Endothelial cell of hepatic sinusoid (primary cell): ENCODE data around the gene FOXJ3.

Source experiments
- in situ Hi-C: cut with HindIII; loops from 2 replicates; pipeline ENCODE4 v1.10.0; 2017; ENCODE audit warnings: low sequenced_read_pairs

FOXJ3 gene

DNA sequence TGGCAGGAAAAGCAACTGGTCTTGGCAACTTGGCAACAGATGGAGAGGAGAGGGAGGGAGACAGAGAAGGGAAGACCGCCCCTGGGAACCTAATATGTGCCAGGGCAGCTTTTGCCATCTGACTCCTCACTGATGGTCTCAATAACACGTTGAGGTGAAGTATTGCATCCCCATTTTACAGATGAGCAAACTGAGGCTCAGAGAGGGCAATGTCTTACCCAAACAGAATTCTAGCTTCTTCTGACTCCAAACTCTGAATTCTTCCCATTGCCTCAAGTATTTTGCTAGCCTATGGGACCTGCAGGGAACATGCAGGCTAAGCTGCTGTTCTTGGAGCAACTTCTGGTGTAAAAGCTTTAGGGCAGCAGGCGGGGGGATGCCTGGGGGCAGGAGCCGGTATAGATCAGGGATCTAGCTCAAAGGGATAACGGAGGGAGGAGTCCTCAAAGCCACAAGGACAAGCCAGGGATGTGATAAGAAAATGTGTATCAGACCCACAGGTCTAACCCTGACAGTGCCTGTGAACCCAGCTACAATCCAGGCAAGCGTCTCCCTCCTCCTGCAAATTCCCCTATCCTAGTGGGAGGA, 163.3 kb downstream of the FOXJ3 start:
- in situ Hi-C loops, result no loop called here

DNA sequence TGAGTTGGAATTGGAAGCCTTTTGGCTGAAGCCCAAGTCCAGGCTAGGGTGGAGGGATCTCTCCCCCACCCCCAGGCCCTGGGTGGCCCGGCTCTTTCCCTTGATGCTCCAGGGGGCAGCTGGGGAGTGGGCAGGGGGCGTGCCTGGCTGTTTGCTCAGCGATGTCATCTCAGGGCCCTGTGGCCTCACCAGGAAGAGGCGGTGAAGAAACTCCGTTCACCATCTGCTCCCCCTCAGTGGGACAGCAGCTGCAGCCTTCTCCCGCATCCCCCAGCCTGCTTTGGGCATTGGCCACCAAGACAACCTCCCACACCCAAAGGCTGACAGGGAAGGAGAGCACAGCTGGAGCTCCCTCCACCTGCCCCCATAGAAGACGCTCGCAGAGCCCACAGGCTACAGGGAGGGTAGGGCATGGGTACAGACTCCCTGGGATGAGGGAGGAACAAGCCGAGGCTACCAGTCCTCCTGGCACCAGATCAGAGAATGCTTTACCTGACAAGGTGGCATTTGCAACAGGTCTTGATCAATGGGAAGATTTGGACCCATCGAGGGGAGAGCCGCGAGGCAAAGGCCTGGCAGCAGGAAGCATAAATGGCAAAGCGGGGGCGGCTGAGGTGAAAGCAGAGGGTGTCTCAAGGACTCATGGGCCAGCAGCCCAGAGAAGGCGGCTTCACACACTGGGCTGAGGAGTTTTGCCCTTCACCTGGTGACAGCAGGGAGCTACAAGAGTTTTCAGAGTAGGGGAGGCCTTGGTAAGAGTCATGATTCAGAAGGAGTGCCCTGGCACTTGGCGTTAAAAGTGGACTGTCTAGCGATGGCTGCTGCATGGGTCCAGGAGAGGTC, 164.0 kb downstream of the FOXJ3 start:
- in situ Hi-C loops, result no loop called here

DNA sequence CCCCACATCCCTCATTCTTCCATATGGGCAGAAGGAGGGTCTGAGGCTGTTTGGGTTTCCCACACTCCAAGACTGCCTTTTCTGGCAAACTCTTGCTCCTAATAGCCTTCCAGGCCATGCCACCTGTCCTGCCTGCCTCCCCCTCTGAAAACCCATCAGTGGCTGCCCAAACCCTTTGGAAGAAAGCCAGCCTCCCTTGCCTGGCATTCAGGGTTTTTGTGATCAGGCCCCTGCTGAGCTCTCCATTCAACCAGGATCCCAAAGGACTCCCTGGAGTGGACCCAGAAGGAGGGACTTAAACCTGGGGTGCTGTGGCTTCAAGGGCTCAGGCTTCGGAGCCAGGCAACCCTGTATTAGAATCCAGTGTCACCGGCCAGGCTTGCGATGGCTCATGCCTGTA, 166.3 kb downstream of the FOXJ3 start:
- in situ Hi-C loops, result no loop called here

DNA sequence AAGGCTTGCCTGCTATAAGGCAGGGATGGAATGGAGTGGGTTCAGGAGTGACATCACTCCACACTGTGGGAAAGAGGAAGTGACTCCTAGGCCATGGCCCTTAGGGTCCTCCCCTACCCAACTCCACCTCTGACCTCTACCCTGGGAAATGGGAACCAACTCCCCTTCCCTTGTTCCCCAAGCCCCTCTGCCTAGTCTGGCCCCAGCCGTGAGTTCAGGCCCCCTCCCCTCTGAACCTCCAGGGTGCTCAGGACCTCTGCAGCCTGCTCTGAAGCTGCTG, 166.7 kb downstream of the FOXJ3 start:
- in situ Hi-C loops, result no loop called here

DNA sequence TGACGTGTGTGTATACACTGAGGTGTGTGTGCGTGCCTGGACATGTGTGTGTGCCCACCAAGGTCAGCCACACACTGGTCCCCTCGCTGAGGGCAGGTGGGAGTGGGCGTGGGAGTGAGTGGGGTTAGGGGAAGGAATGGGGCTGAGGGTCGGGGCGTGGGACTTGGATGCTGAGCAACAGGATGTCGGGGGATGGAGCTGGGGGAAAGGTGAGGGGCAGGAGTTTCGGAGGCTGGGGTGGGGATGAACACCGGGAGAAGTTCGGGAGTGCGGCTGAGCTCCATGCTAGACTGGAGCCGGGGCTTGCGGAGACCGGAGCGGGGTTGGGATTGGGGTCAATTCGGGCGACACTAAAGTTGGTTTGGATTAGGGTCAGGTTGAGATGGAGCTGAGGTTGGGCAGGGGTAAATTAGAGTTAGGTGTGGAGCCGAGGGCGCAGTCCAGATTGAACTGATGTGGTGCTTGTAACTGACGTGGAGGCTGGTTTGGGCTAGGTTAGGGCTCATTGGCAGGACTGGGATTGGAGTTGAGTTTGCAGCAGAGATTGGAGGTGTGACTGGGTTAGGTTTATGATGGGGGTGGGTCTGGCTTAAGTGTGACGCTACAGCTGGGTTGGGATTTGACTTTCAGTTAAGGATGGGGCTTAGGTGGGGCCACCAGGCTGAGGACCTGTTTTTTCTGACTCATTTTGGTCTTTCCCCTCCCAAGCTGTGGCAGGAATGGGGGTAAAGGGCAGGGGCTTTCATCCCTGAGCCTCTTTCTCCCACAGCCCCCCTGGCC, 167.2 kb downstream of the FOXJ3 start:
- in situ Hi-C loops, result no loop called here

DNA sequence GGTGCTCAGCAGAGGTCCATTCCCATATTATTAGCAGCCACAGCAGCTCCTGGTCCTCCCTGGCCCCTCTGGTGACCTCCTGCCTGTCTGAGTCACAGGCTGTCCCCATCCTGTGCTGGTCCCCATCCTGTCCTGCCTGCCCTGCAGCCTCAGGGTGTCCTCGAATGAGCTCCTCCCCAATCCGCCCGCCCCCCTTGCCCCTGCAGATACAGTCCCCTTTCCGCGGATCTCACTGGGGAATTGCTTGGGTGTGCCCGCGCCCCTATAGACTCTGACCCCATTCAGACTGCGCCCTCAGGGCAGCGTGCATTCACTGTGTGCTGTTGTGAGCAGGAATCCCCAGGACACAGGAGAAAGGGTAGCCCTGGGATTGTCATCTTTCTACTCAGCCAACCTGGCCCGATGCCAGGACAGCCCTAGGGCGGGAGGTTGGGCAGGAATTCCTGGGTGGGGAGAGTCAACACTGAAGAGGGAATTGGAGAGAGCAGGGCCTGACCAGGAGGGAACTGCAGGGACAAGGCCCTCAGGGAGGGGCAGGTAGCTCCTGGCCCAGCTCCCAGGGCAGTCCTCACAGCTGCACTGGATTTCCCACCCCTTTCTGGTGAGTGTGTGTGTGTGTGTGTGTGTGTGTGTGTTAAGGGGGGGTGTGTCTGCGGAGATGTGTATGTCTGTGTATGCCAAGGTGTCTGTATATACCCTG, 169.4 kb downstream of the FOXJ3 start:
- in situ Hi-C loops, result no loop called here

DNA sequence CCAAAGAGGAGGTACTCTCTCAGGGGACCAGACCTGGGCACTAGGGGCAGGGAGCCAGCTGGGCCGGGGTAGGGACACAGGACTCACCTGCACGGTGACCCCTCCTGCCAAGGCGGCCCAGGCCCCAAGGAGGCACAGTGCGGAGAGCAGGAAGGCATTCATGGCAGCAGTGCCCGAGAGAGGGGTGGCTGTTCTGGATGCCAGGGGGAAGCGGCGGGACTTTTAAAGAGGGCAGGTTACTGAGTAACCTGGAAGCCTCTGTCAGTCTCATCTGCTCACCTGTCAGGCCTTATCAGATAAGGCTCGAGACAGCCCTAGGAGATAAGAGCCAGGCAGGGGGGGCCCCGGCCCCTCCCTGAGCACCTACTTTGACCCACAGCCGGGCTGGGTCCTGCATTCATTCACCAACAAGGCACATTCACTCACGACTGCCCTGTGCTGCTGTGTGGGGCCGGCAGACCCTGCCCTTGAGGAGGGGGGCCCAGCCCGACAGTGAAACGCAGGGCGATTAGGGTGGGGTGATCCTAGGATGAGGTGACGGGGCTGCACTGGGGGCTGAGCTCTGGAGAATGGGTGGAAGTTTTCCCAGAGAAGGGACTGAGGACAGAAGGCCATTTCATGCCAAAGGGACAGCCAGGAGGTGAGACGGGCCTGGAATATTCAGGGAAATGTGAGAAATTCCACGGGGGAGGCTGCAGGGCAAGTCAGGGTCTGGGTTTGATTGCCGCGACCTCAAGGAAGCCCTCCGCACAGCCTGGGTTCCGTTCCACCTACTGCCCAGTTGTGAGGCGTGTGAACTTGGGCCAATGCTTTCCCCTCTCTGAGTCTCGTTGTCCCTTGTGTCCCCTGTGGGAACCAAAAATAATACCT, 170.2 kb downstream of the FOXJ3 start, which contains the start of gene GUCA2A:
TSS of gene GUCA2A (minus strand) at position 195 of the 870 bp plus-strand sequence. CDS start at position 162, 33 bp downstream.
- in situ Hi-C loops, result no loop called here

DNA sequence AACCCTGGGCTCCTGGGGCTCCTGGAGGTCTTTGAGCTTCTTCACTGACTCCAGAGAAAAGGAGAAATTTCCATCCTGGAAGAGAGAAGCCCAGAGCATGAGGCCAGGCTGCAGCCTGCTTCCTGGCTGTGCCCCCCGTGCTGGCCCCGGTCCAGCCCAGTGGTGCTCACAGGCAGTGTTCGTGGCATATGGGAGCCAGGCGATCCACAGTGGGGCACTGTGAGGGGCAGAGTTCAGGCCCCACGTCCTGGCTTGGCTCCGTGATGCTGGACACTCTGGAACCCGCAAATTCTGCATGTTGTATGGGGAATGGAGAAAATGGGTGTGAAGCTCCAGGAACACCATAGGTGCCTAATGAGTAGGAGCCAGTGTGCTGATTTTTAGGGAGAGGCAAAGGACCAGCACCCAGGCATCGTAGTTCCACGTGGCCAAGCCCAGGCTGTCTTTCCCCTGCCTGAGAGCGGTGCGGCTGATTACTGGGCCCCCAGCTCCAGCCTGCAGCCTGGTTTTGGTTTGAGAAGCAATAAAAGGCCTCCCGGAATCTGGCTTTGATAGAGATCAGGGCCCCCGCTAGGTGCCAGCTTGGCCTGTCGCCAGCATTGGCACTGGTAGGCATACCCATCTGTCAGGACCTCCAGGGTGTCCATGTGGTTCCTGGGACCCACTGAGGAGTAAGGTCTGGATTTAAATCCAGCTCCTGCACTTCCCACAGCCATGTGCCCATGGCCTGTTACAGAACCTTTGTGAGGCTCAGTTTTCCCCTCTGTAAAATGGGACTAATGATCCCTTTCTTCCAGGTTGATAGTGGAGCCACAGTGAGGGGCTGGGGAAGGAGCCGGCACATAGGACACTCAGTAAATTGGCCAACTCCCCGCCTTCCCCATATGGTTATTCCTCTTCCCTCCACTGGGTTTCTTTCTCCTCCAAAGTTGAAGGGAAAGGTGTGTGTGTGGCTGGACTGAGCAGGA, 171.2 kb downstream of the FOXJ3 start:
- in situ Hi-C loops, result no loop called here

DNA sequence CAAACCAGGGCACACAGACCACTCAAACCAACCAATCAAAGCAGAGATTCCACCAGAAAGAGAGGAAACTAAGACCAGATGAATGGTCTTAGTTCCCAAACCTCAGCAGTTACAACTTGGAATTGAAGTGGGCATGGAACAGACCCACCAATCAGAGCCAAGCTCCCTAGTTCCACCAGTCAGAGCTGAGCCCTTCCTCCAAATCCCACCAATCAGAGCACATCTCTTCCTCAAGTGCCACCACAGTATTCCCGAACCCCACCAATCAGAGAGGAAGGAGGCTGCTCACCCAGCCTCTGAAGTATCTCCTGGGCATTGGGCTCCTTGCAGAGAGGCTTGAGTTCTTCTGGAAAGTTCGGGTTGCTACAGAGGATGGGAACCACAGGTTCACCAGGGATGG, 171.9 kb downstream of the FOXJ3 start:
- in situ Hi-C loops, result no loop called here

DNA sequence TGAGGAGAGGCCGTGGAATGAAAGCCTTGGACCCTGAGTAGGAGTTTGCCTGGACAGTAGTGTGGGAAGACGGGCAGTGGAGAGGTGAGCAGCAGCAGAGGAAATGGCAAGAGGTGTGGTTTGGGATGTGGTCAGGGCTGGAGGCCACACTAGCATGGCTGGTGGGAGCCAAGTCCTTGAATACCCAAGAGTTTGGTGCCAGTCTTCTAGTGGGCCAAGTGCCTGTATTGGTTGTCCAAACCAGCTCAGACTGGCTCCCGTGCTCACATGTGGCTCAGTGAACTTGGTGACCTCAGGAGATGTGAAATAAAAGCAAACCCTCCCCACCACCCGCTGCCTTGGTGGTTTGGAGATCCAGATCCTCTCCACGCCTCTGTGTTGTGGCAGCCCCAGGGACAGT, 172.9 kb downstream of the FOXJ3 start:
- in situ Hi-C loops, result no loop called here

DNA sequence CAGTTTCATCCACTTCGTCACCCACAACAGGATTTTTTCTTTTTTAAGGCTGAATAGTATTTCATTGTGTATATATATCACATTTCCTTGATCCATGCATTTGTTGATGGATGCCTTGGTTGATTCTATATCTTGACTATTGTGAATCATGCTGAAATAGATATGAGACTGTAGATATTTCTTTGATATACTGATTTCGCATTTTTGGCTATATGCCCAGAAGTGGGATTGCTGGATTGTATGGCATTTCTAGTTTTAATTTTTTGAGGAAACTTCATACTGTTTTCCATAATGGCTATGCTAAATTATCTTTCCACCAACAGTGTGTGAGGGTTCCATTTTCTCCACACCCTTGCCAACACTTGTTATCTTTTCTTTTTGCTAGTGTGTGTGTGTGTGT, 176.8 kb downstream of the FOXJ3 start:
- in situ Hi-C loops, result no loop called here

DNA sequence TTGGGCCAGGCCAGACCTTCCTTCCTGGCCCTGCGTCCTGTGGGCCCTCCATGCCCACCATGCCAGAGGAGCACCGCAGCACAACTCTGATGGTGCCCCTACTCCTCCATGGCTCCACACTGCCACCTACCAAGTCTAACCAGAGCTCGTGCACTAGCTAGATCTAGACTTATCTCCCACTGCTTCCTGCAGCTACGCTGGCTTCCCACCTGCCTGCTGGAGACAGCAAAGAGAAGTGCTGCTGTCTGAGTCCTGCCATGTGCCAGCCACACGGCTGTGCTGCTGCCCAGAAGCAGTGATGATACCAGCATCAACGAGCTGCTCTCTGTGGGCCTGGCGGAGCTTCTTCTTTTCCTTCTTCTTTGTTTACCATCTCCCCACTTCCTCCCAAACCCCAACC, 177.4 kb downstream of the FOXJ3 start:
- in situ Hi-C loops, result no loop called here

DNA sequence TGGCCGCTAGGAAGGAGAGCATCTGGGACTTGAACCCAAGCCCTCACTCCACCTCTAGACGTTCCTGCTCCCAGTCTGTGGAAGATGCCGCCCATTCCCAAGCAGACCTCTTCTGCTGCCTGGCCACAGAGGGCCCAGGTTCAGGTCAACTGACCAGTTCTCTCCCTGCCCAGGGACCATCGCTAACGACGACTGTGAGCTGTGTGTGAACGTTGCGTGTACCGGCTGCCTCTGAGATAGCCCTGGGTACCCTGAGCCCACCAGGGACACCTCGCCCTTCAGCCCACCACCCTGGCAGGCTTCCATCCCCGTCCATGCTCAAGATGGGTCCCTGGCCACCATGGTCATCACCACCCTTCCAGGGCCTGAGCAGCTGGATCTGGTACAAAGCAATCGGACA, 179.7 kb downstream of the FOXJ3 start:
- in situ Hi-C loops, result no loop called here

DNA sequence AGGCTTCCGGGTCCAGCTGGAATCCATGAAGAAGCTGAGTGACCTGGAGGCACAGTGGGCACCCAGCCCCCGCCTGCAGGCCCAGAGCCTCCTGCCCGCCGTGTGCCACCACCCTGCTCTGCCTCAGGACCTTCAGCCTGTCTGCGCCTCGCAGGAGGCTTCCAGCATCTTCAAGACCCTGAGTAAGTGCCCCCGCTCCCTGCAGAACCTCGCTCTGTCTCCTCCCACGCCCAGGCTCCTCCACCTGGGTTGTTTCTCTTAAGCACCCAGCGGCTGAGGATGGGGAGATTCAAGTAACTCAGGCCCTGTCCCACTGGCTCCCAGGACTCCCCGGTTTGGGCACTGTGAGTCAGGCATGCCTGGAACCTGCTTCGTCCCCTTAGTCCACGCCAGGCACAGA, 180.3 kb downstream of the FOXJ3 start:
- in situ Hi-C loops, result no loop called here

DNA sequence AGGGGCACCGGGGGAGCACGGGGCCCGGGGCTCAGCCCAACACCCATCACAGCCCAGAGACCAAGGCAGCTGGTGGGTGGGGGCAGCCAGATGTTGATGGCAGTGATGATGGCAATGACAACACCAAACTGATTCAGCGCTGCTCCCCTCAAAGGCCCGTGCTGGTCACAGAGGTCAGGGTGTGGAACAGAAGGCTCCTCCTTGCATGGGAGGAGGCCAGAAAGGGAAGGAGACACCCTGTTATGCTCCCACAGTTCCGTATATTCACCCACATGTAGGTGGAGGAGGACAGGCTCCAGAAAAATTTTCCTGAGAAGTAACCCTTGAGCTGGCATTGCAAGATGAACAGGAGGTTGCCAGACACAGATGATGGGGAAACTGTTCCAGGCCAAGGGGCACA, 181.4 kb downstream of the FOXJ3 start:
- in situ Hi-C loops, result no loop called here

DNA sequence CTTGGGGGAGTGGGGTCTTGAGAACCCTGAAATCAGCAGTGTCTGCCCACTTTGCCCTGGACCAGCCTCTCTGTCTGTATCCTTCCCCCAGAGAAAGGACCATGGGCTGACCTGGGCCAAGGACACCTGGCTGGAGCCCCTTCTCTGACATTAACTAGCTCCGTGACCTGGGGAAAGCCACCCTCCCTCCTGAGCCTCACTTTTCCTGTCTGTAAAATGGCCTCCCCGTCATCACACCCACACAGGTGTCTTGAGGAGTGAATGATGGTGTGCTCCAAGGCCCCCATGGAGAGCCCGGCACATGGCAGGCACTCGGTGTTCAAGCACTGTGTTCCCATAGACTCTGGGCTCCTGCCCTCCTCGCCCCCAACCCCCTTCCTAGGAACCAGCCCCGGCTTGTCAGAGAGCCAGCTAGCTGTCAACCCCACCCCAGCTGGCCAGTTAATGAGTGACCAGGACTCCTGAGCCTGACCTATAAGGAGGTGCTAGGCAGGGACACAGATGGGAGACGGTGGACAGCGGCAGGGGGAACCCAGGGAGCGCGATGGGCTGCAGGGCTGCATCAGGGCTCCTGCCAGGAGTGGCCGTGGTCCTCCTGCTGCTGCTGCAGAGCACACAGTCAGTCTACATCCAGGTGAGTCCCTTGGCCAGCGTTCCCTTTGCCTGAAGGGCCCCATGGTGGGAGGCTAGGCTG, 182.0 kb downstream of the FOXJ3 start, which contains the start of gene GUCA2B:
TSS of gene GUCA2B (plus strand) at position 504 of the 694 bp plus-strand sequence. CDS start at position 545, 41 bp downstream.
- in situ Hi-C loops, result no loop called here

DNA sequence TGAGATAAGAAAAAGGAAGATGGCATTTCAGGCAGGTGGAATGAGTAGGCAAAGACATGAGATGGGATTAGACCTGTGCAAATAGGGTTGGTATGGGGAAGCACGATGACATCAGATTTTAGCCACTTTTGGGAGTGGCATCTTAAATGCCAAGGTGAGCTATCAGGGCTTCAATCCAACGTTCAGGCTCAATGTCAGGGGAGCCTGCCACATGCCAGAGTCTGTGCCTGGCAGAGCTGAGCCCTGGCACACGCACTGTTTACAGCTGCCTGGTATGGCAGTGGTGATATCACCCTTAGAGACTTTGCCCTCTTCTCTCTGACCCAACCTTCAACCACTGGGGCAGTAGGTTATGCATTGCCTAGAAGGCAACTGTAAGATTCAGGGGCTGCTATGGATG, 182.9 kb downstream of the FOXJ3 start:
- in situ Hi-C loops, result no loop called here

DNA sequence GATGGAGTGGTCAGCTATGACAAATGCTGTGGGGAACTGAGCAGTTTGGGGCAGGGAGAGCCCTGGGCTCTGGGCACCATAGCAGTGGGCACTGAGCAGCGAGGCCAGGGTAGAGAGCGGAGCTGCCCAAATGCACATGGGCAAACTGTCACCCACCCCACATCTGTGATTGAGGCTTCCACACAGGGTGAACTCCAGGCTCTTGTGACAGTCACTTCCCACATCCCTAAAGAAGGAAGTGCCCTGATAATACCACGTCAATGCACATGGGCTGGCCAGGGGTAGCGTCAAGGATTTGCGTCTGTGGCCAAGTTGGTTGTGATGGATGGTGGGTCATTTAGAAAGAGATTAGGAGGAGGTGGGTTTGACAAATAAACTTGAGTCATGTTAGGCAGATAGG, 184.4 kb downstream of the FOXJ3 start:
- in situ Hi-C loops, result no loop called here

DNA sequence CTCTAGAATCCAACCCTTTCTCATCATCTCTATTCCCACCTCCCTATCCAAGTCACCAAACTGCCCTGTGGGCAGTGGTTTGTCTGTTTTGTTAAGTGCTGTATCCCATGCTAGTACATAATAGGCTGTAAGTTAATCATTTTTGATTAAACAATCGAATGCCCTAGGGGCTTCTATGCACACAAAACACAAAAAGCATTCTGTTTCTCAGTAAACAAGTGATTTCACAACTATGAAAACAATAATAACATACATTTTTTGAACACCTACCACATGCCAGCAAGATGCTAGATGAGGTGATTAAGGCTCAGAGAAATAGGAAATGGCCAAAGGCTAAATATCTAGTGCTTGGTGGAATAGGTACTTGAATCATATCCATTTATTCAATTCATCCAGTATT, 186.9 kb downstream of the FOXJ3 start:
- in situ Hi-C loops, result no loop called here
